Measurements from ENCODE around the gene TTLL7.
"Not testable (repeated sequence)": the region's sequence is repeated elsewhere in the genome, so short reads cannot be mapped to it uniquely, and the experiment has no call there.

The TTLL7 gene

DNA sequence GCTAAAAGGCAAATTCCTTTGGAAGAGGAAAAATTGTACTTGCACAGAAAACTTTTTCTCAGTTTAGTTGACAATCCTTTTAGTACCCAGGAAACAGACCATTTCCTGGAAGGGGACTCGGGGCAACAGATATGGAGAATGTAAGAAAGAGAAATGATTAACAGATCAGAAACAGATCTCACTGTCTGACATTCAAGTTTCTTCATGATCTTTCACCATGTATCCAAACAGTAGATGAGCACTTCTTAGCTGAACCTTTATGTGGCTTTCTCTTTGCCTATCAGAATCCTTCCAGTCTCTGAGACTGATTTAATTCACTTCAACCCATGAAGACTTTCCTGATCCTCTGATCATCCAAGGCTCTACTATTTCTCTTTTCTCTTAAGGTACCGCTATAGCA is 2.7 kb downstream of the TTLL7 start:
- in situ Hi-C loops (cut with MboI; ENCODE audit: low sequenced_read_pairs), result no loop called here

- in situ Hi-C loops (cut with MboI; ENCODE audit: low sequenced_read_pairs), result no loop called here
Observed at GRCh38 chr1:83995649-83996048, 3.3 kb downstream of the TTLL7 start.

- in situ Hi-C loops (cut with MboI; ENCODE audit: low sequenced_read_pairs), result no loop called here
Observed at GRCh38 chr1:83994111-83994510, 4.8 kb downstream of the TTLL7 start.

DNA sequence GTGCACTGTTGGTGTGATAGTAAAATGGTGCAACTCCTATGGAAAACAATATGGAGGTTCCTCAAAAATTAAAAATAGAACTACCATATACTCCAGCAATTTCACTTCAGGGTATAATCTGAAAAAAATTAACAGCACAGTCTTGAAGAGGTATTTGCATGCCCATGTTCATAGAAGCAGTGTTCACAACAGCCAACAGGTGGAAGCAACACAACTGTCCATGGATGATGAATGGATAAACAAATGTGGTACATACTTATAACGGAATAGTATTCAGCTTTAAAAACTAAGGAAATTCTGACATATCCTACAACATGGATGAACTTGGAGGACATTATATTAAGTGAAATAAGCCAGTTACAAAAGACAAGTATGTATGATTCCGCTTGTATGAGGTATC is 8.2 kb downstream of the TTLL7 start:
- in situ Hi-C loops (cut with MboI; ENCODE audit: low sequenced_read_pairs), result no loop called here

GRCh38 chr1:83985048-83985447 is 13.9 kb downstream of the TTLL7 start:
- in situ Hi-C loops (cut with MboI; ENCODE audit: low sequenced_read_pairs), result no loop called here

DNA sequence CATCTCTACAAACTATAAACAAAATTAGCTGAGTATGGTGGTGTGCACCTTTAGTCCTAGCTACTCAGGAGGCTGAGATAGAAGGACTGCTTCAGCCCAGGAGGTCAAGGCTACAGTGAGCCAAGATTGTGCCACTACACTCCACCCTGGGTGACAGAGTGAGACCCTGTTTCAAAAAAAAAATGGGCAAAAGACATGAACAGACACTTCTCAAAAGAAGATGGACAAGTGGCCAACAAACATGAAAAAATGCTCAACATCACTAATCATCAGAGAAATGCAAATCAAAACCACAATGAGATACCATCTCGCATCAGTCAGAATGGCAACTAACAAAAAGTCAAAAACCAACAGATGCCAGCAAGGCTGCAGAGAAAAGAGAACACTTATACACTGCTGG is 15.0 kb downstream of the TTLL7 start:
- in situ Hi-C loops (cut with MboI; ENCODE audit: low sequenced_read_pairs), result not testable (repeated sequence)

DNA sequence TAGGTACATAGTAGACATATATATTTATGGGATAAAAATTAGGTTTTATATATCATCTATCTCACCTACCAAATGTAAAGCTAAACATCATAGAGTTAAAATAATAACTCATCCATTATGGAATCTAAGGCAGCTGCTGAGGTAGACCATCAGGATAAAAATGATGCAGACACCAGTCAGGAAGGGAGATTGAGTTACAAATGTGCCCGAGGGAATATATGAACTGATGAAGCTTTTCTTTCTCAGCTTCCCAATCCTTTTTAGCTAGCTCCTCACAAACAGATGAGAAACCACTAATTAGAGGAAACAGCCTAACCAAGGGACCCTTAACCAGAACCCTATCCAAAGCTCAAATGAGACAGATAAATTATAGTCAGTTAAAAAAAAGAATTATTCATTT is 20.9 kb downstream of the TTLL7 start:
- in situ Hi-C loops (cut with MboI; ENCODE audit: low sequenced_read_pairs), result no loop called here

DNA sequence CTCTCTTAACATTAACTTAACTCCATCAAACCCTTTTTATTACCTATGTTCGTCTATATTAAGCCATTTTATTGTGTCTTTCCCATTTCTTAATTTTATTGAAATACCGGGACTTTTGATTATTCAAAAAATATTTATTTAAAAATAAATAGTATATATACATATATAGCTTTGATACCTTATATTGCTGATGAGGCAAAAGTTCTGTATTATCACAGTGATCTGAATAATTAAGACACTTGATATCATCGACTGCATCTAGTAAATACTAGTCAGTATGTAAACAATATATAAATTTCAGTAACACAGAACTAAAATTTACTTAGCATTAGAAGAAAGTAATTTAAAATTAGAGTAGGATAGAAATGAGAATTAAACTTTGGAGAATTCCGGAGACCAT is 22.0 kb downstream of the TTLL7 start:
- in situ Hi-C loops (cut with MboI; ENCODE audit: low sequenced_read_pairs), result no loop called here

- in situ Hi-C loops (cut with MboI; ENCODE audit: low sequenced_read_pairs), result no loop called here
Observed at GRCh38 chr1:83970802-83971201, 28.1 kb downstream of the TTLL7 start.

- in situ Hi-C loops (cut with MboI; ENCODE audit: low sequenced_read_pairs), result no loop called here
Observed at GRCh38 chr1:83970114-83970513, 28.8 kb downstream of the TTLL7 start.

GRCh38 chr1:83967336-83967735 is 31.6 kb downstream of the TTLL7 start:
- in situ Hi-C loops (cut with MboI; ENCODE audit: low sequenced_read_pairs), result no loop called here

DNA sequence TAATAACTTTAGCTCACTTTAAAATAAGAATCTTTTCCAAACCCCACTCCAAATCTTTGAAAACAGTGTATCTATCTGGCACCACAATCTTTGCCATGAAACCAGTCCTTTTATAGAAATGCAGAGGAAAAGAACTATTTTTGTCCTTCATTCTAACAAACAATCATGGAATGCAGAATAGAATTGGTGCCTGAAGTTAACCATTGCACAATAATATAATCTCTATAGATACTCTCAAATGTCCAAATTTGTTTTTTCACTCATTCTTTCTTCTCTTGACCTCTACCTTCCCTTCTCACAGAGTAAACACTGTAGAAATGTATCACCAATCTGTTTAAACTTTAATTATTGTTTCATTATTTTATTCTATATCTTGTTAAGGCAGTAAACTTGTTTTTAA is 34.8 kb downstream of the TTLL7 start:
- in situ Hi-C loops (cut with MboI; ENCODE audit: low sequenced_read_pairs), result no loop called here

- in situ Hi-C loops (cut with MboI; ENCODE audit: low sequenced_read_pairs), result no loop called here
Observed at GRCh38 chr1:83961571-83962295, 37.2 kb downstream of the TTLL7 start.

DNA sequence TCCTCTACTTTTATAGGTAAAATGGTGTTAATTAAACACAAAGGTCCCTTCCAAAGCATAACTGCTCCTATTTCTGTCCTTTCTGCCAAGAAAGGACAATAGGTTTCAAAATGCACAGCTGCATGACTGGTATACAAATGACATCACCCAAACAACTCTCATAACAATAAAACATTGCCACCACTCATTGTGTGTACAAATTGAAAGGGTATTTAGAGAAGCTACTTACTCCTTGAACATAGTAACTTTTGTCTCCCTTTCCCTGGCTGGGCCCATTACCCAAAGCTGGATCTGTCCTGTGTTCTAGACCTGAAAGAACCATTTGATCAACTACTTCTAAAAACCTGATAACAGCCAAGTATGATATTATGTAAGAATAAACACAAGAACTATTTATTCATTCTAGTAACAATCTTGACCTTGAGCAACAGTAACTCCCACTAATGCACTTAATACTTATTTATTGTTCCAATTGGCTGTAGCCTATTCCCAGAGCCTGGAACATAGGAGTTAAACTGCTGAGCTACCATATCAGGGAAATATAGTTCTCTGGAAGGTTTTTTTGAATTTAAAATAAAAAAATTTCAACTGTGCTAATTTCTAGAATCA is 38.2 kb downstream of the TTLL7 start:
- in situ Hi-C loops (cut with MboI; ENCODE audit: low sequenced_read_pairs), result no loop called here

GRCh38 chr1:83959824-83960498 is 39.0 kb downstream of the TTLL7 start:
- in situ Hi-C loops (cut with MboI; ENCODE audit: low sequenced_read_pairs), result no loop called here

DNA sequence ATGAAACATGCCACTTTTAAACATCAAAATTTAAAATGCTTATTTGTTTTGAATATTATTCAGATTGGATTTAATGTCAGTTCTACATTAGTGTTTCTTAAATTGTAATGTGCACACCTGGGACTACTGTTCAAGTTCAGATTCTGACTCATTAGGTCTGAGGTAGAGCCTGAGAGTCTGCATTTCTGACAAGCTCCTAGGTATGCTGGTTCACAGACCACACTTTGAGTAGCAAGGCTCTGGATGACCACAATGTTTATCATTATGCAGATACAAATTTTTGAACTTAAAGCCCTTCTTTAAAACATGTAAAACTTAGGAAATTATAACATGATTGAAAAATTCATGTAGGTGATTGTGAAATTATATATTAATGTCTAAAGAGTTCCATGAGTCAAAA is 40.2 kb downstream of the TTLL7 start:
- in situ Hi-C loops (cut with MboI; ENCODE audit: low sequenced_read_pairs), result no loop called here

GRCh38 chr1:83954166-83954823 is 44.6 kb downstream of the TTLL7 start:
- in situ Hi-C loops (cut with MboI; ENCODE audit: low sequenced_read_pairs), result no loop called here

DNA sequence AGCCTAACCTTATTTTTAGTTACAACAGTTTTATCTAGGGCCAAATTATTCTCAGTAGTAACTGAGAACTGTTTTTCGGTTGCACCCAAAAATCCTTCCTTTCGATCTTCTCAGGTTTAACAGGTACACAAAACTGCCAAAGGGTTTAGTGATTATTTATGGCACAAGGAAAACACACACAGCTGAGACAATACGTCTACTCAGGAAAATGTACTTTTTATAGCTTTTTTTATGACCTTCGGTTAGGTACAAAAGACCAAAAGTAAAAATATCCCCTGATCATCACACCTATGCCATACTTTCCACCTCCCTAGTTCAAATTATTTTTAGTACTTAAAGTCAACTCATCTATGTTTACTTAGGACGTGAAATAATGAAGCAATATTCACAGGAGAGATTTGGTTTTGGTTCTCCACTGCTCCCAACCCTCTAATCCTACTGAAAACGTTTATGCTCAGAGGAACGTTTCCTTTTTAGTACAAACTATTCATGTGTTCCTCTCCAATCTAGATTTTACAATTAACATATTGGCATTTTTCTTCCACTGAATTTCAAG is 48.7 kb downstream of the TTLL7 start:
- in situ Hi-C loops (cut with MboI; ENCODE audit: low sequenced_read_pairs), result no loop called here

- in situ Hi-C loops (cut with MboI; ENCODE audit: low sequenced_read_pairs), result loop anchor here (25.0 kb wide), 1 partner anchor 169 kb away; no protein-coding TSS in a partner anchor
Observed at GRCh38 chr1:83942914-83943313, 56.0 kb downstream of the TTLL7 start.

DNA sequence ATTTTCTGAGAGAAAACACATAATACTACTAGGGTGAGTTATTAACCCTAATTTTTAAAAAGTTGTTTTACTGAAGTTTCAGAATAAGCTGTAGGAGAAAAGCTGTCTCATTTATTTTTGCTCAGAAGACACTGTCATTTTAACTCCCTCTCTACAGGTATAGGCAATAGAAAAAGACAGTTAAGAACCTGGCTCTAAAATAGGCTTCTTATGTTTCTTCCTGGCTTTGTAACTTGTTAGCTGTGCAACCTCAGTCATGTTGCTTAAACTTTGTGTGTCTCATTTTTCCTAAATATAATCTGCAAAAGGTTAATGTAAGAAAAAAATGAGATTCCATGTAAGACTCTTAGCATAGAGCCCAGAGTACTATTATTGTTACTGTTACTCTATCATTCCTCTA is 64.4 kb downstream of the TTLL7 start:
- in situ Hi-C loops (cut with MboI; ENCODE audit: low sequenced_read_pairs), result loop anchor here (25.0 kb wide), 1 partner anchor 178 kb away; no protein-coding TSS in a partner anchor

- in situ Hi-C loops (cut with MboI; ENCODE audit: low sequenced_read_pairs), result loop anchor here (25.0 kb wide), 1 partner anchor 180 kb away; no protein-coding TSS in a partner anchor
Observed at GRCh38 chr1:83932693-83933092, 66.2 kb downstream of the TTLL7 start.
